GM18907 (cell line): ENCODE results near the gene LSM2.

Source experiments
- ATAC-seq: cut with Tn5 transposase; IDR thresholded peaks from one replicate; pipeline ENCODE4 v1.9.1; 2021; ENCODE audit warnings: mild to moderate bottlenecking, moderate library complexity; ENCODE audit not compliant: unreplicated experiment

The LSM2 gene

DNA sequence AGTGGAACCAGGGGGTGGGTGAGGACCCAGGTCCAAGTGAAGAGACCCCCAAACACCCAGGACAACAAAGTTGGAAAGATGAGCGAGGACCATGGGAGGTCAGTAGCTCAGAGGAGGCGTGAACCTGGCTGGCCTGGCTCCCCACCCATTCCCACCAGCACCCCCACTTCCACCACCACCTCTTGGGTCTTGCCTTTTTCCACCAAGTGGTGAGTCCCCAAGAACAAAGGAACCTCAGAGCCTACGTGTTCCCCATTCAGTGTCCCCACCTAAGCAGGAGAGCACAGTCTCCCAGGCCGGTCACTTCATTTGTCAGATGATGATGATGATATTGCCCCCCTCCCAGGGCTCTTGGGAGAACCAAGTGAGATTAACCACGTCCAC, 29.1 kb downstream of the LSM2 start:
- no peak for ATAC-seq

- ATAC-seq, result peak; percentile 62
These were observed 29.6 kb downstream of the LSM2 start, which contains the start of gene VWA7 for GRCh38 chr6:31776989-31777666. TSS of gene VWA7 (minus strand) at chr6:31777328. CDS start at chr6:31776779, 549 bp downstream.

DNA sequence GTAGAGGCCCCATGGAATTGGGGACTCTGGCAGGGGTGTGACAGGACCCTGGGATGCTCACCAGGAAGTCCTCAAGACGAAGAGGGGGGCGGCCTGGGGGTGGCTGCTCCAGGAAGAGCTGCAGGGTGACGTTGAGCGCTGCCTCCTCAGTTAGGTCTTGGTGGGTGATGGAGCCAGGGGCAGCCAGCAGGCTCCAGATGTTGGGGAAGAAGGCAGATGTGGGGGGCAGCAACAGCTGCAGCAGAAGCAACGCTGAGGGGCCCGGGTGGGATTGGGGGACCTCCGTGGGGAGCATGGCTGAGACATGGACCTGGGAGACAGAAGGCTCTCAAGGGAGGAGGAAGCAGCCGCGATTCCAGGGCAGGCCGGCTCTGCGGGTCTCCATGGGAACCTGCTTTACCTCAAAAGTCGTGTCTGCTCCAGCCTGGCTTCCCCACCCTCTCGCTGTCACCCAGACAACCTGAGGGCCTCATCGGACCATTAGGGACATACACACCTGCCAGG, 30.2 kb downstream of the LSM2 start:
- ATAC-seq, result no peak

DNA sequence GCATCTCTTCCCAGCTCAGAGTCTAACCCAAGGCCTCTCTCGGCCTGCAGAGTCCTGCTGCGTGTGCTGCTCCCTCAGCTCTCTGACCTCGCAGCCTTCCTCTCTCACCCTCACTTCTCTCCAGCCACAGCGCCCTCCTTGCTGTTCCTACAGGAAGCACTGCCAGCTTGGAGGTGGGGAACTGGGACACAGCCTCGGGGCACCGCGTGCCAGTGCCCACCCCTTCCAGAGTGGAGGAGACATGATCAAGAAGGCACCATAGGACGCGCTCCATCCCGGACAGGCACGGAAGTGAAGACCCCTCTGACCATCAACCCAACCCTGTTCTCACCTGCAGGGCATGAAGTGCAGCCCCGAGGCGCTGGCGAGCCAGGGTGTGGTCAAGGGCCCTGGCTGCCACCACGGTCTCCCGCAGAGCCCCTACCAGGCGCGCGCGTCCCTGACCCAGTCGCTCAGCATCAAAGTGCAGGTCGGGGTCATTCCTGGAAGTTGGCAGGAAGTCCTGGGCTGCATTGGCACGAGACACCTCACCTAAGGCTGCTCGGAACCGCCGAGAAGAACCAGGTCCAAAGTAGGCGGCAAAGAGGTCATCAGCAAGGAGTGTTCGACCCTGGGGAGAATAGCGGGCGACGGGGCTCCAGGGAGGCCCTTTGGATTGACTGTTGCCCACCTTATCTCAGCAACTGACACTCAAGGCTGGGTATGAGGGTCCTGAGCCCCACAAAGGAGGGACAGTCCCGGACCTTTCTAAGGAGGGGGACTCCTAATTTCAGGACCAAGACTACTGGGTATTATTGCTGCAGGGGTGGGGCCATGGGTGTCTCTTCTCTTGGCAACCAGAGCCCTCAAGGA, 30.9 kb downstream of the LSM2 start:
- no peak for ATAC-seq

- no peak for ATAC-seq
These were observed 31.6 kb downstream of the LSM2 start for GRCh38 chr6:31775184-31775583.

- no peak for ATAC-seq
These were observed 34.8 kb downstream of the LSM2 start for GRCh38 chr6:31771992-31772358.

DNA sequence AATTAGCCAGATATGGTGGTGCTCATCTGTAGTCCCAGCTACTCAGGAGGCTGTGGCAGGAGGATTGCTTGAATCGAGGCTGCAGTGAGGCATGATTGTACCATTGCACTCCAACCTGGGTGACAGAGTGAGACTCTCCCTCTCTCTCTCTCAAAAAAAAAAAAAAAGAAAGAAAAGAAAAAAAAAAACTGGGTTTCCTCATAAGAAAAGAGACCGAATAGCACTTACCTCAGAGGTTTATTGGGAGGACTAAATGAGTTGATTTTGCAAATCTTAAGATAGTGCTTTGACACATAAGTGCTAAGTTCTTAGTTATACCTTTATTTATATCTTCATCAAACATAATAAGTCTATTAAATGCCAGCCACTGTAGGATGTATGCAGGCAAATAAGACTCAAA, 35.9 kb downstream of the LSM2 start:
- no peak for ATAC-seq

- no peak for ATAC-seq
These were observed 36.9 kb downstream of the LSM2 start for GRCh38 chr6:31769684-31770371.

DNA sequence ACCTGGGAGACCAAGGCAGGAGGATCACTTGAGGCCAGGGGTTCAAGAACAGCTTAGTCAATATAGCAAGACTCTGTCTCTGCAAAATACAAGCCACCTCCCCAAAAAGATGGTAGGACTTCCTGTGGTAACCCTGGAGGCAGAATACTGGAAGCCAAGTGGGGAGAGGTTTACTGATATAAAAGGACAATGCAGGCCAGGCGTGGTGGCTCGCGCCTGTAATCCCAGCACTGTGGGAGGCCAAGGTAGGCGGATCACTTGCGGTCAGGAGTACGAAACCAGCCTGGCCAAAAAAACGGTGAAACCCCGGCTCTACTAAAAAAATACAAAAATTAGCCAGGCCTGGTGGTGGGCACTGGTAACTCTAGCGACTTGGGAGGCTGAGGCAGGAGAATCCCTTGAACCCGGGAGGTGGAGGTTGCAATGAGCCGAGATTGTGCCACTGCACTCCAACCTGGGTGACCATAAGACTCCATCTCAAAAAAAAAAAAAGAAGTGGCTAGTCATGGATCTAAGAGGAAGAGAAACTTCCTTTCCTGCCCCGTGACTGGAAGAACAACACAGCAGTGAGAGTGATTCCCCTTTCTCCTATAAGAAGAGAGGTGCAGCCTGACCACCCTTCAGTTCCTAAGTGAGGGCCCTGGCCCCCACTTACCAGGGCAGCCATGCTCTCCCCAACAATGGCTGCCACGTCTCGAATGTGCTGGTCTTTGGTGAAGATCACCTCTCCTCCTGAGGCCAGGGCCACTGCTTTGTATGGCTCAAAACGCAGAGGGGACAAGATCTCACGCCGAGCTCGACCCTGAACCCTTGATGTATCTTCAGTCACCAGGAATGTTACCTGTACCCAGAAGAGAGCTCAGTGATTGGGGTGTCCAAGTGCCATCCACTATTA, 38.2 kb downstream of the LSM2 start:
- ATAC-seq, result no peak

GRCh38 chr6:31767096-31767645, 39.6 kb downstream of the LSM2 start:
- no peak for ATAC-seq

DNA sequence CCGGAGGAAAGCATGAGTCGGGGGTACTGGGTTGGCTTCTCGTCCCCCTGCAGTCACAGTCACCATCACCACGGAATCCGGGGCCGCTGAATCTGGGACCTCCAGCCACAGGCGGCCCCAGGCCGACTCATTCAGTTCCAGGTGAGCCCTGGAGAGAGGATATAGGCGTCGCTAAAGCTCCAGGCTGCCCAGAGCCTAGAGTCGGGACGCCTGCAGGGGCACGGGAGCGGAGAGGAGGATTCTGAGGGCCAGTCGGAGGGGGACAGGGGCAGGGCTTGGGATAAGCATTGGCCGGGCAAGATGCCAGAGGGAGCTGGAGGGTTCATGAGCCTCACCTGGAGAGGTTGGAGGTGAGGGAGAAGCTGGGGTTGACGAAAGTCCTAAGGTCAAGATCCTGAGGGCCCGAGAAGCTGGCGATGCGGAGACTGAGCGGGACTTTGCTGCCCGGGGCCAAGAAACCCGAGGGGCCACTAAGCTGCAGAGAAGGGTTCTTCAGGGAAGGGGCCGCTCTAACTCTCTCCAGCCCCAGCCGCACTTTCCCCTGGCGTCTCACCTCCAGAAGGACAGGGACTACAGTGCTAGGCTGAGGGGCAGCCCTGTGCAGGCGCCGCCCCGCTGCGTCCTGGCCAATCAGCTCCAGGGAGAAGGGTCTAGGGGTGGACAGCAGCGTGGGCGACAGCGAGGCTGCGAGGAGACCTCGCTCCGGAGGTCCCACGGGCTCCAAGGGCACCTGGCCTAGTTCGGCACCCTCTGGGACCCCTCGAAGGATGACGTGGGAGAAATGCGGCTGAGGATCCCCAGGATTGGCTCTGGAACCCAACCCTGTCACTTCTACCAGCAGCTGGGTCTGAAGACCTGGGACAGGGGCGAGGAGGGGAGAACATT, 40.6 kb downstream of the LSM2 start:
- ATAC-seq, result no peak

DNA sequence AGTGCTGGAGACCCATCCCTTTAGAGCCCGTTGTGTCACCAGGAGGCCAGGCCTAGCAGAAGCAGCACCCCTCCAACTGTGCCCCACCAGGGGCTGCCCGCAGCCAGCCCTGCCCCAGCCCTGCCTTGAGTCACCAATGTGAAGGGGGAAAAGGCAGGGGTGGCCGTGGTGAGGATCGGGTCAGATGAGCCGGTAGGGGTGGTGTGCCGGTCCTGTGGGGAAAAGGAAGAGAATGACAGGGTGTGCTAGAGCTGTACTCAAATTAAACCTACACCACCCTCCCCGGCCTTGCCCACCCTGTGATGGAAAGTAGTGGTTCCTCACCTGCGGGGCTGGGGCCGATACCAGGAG, 41.2 kb downstream of the LSM2 start:
- ATAC-seq, result no peak

GRCh38 chr6:31764198-31764597, 42.6 kb downstream of the LSM2 start:
- no peak for ATAC-seq

GRCh38 chr6:31763619-31763940, 43.2 kb downstream of the LSM2 start:
- ATAC-seq, result no peak

DNA sequence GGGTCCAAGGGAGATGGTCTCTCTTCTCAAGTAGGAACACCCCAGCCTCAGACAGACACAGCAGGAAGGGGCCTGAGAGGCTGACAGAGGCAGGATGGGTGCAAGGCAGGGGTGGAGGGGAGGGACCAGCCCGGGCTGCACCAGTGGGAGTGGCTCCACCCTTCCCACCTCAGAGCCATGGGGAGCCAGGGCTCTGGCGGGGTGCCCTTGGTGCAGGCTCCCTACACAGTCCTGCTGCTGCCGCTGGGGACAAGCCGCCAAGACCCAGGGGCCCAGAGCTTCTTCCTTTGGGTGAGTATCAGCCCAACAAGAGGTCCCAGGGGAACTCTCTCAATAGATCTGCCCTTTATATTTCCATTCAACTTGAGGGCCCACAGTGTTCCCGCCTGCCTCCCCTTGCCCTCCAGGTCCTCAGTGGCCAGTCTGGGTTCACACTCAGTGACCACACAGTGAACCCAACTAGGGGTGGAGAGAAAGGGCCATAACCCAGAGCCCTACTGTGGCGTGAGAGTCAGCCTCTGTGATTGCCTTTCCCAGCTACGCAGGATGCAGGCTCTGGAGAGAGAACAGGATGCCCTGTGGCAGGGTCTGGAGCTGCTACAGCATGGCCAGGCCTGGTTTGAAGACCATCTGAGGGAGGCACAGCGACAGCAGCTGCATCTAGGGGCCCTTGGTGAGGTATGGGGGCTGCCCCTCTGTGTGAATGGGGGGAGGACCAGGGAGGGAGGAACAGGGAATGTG, 43.7 kb downstream of the LSM2 start:
- no peak for ATAC-seq

DNA sequence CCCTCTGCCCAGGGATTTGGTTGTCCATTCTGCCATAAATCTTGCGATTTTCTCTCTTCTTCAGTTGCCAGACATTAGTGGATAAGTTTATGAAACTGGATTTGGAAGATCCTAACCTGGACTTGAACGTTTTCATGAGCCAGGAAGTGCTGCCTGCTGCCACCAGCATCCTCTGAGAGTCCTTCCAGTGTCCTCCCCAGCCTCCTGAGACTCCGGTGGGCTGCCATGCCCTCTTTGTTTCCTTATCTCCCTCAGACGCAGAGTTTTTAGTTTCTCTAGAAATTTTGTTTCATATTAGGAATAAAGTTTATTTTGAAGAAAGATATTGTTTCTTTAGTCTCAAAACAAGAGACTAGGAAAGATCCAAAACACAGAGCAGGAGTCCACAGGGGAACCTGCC, 44.4 kb downstream of the LSM2 start, which contains the start of gene SAPCD1:
SAPCD1 (plus strand) TSS at position 301 of the 400 bp plus-strand sequence. CDS start 399 bp downstream, outside the sequence.
- ATAC-seq, result no peak

GRCh38 chr6:31761343-31761742, 45.4 kb downstream of the LSM2 start:
- ATAC-seq, result no peak

DNA sequence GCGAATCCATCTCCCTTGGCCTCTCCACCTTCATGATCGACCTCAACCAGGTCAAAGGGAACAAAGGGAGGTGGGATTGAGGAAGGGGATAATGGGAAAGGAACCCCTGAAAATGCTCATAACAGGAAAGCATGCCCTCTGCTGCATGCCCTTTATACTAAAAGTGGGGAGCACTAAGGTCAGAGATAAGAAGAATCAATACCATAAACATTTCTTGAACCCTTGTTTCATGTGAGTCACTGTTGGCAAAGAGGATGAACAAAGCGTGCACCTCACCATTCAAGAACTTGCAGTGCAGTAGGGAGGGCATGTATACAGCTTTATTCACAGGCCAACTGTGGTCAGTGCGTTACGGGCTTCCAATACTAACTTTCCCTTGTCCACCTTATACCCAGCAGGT, 46.0 kb downstream of the LSM2 start:
- ATAC-seq, result no peak

- no peak for ATAC-seq
These were observed 48.5 kb downstream of the LSM2 start for GRCh38 chr6:31758281-31758680.
